Neural progenitor cell (in vitro differentiated cells): ENCODE results near the gene SDE2.

Source experiments
- EZH2 ChIP-seq: fragments of 200-600 bp; sonication (generic); IDR thresholded peaks from 2 replicates; pipeline ENCODE4 v1.6.1; 2017; ENCODE audit warnings: antibody characterized with exemption, mild to moderate bottlenecking, moderate library complexity
- TF ChIP-seq, protein P1 (sequence below): fragments of 200-600 bp; sonication (generic); IDR thresholded peaks from 2 replicates; pipeline ENCODE4 v1.5.1; 2017; ENCODE audit warnings: antibody characterized with exemption, mild to moderate bottlenecking

GRCh38 chr1:226048886-226049285 lies 49.7 kb upstream of the SDE2 start:
- TF ChIP-seq, protein P1, sequence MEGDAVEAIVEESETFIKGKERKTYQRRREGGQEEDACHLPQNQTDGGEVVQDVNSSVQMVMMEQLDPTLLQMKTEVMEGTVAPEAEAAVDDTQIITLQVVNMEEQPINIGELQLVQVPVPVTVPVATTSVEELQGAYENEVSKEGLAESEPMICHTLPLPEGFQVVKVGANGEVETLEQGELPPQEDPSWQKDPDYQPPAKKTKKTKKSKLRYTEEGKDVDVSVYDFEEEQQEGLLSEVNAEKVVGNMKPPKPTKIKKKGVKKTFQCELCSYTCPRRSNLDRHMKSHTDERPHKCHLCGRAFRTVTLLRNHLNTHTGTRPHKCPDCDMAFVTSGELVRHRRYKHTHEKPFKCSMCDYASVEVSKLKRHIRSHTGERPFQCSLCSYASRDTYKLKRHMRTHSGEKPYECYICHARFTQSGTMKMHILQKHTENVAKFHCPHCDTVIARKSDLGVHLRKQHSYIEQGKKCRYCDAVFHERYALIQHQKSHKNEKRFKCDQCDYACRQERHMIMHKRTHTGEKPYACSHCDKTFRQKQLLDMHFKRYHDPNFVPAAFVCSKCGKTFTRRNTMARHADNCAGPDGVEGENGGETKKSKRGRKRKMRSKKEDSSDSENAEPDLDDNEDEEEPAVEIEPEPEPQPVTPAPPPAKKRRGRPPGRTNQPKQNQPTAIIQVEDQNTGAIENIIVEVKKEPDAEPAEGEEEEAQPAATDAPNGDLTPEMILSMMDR, result no peak
- TF ChIP-seq EZH2, result no peak
